Measurements from ENCODE around the gene ANKRD34A. TPM values are rescaled to one million over a fixed set of nuclear protein-coding genes. Genes with fewer than 3 reads are reported as not detected.

The ANKRD34A gene
- total RNA-seq, 1 donor from 2014 or later, result 0.49 TPM

Other genes with a start within 250 kb of the ANKRD34A start
- not detected in 2 replicates for gene CD160, start 245.1 kb downstream of the ANKRD34A start, total RNA-seq
- 12.5 and 13.4 TPM in 2 replicates for gene RNF115, start 140.5 kb downstream of the ANKRD34A start, total RNA-seq
- 38.4 and 38.5 TPM in 2 replicates for gene POLR3C, start 140.4 kb downstream of the ANKRD34A start, total RNA-seq
- 4.5 TPM in 2 replicates for gene NUDT17, start 118.9 kb downstream of the ANKRD34A start, total RNA-seq
- gene PIAS3, start 105.5 kb downstream of the ANKRD34A start, total RNA-seq, result 35.1 and 38.7 TPM in 2 replicates
- 0.07 and 0.11 TPM in 2 replicates for gene ANKRD35, start 78.7 kb downstream of the ANKRD34A start, total RNA-seq
- 0.55 and 1.0 TPM in 2 replicates for gene ITGA10, start 54.5 kb downstream of the ANKRD34A start, total RNA-seq
- 18.7 and 22.1 TPM in 2 replicates for gene PEX11B, start 45.9 kb downstream of the ANKRD34A start, total RNA-seq
- 273 and 285 TPM in 2 replicates for gene RBM8A, start 37.1 kb downstream of the ANKRD34A start, total RNA-seq
- gene LIX1L, start 6.6 kb downstream of the ANKRD34A start, total RNA-seq, result 36.0 and 37.5 TPM in 2 replicates
- 14.6 and 15.5 TPM in 2 replicates for gene POLR3GL, start 115 bp upstream of the ANKRD34A start, total RNA-seq
- 83.5 and 90.8 TPM in 2 replicates for gene TXNIP, start 32.0 kb upstream of the ANKRD34A start, total RNA-seq
- not detected in 2 replicates for gene HJV, start 57.2 kb upstream of the ANKRD34A start, total RNA-seq
- gene NBPF10, start 180.2 kb upstream of the ANKRD34A start, total RNA-seq, result 2.1 and 2.2 TPM in 2 replicates

Data from neural crest cell (in vitro differentiated cells).